ENCODE measurements around the gene LRMDA.

The LRMDA gene

GRCh38 chr10:75709245-75709644 lies 277.8 kb downstream of the LRMDA start:
- no peak for DNase-seq (ENCODE audit: low read depth in 2 of 2)

- no peak for DNase-seq (ENCODE audit: low read depth in 2 of 2)
Measured at GRCh38 chr10:75709811-75710210, 278.4 kb downstream of the LRMDA start.

GRCh38 chr10:75712242-75712880 lies 280.9 kb downstream of the LRMDA start:
- DNase-seq (ENCODE audit: low read depth in 2 of 2) = no peak

- no peak for DNase-seq (ENCODE audit: low read depth in 2 of 2)
Measured at GRCh38 chr10:75716506-75716905, 285.1 kb downstream of the LRMDA start.

GRCh38 chr10:75717126-75717916 lies 285.9 kb downstream of the LRMDA start:
- no peak for DNase-seq (ENCODE audit: low read depth in 2 of 2)

GRCh38 chr10:75718991-75719390 lies 287.6 kb downstream of the LRMDA start:
- DNase-seq (ENCODE audit: low read depth in 2 of 2) = no peak

GRCh38 chr10:75720157-75720556 lies 288.7 kb downstream of the LRMDA start:
- no peak for DNase-seq (ENCODE audit: low read depth in 2 of 2)

GRCh38 chr10:75722020-75722419 lies 290.6 kb downstream of the LRMDA start:
- DNase-seq (ENCODE audit: low read depth in 2 of 2) = no peak

GRCh38 chr10:75722609-75723008 lies 291.2 kb downstream of the LRMDA start:
- no peak for DNase-seq (ENCODE audit: low read depth in 2 of 2)

GRCh38 chr10:75723319-75723980 lies 292.0 kb downstream of the LRMDA start:
- DNase-seq (ENCODE audit: low read depth in 2 of 2) = no peak

- DNase-seq (ENCODE audit: low read depth in 2 of 2) = no peak
Measured at GRCh38 chr10:75724047-75724446, 292.6 kb downstream of the LRMDA start.

- DNase-seq (ENCODE audit: low read depth in 2 of 2) = no peak
Measured at GRCh38 chr10:75726522-75727483, 295.4 kb downstream of the LRMDA start.

- no peak for DNase-seq (ENCODE audit: low read depth in 2 of 2)
Measured at GRCh38 chr10:75730847-75731246, 299.4 kb downstream of the LRMDA start.

GRCh38 chr10:75733135-75733890 lies 301.9 kb downstream of the LRMDA start:
- DNase-seq (ENCODE audit: low read depth in 2 of 2) = no peak

- no peak for DNase-seq (ENCODE audit: low read depth in 2 of 2)
Measured at GRCh38 chr10:75736151-75736640, 304.8 kb downstream of the LRMDA start.

GRCh38 chr10:75736889-75737579 lies 305.6 kb downstream of the LRMDA start:
- no peak for DNase-seq (ENCODE audit: low read depth in 2 of 2)

GRCh38 chr10:75737580-75737949 lies 306.1 kb downstream of the LRMDA start:
- no peak for DNase-seq (ENCODE audit: low read depth in 2 of 2)

GRCh38 chr10:75738924-75739323 lies 307.5 kb downstream of the LRMDA start:
- no peak for DNase-seq (ENCODE audit: low read depth in 2 of 2)

- no peak for DNase-seq (ENCODE audit: low read depth in 2 of 2)
Measured at GRCh38 chr10:75739414-75740143, 308.2 kb downstream of the LRMDA start.

- DNase-seq (ENCODE audit: low read depth in 2 of 2) = no peak
Measured at GRCh38 chr10:75740541-75740940, 309.1 kb downstream of the LRMDA start.
